IPS-11a (cell line): Measurements from ENCODE around the gene HEXIM2.

Experiments
- H3K4me3 ChIP-seq: one replicate; pipeline ENCODE4 v1.5.1; 2013; ENCODE audit warnings: low read depth, low read length, control low read depth

HEXIM2 gene

GRCh38 chr17:45143767-45144198, 17.9 kb upstream of the HEXIM2 start:
- peak overlapping the region; percentile 38 for H3K4me3 ChIP-seq

- H3K4me3 ChIP-seq = peak overlapping the region; percentile 38
These were observed 17.3 kb upstream of the HEXIM2 start for GRCh38 chr17:45144199-45145034.

DNA sequence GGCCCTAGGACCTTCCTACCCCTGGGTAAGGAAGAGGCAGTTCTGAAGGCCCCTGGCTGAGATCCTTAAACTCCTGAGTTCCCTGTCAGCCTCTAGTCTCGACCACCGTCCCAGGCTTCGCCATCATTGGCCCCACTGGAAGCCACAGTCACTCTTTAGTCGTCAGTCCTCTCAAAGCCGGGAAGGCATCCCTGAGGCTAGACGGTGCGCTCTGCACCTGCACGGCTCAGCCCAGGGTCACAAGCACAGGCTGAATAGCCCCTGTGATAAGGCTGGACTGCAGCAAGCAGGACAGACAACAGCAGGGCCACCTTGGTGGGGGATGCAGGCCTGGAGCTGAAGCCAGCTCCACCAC, 16.7 kb upstream of the HEXIM2 start:
- H3K4me3 ChIP-seq = no peak overlapping the region

DNA sequence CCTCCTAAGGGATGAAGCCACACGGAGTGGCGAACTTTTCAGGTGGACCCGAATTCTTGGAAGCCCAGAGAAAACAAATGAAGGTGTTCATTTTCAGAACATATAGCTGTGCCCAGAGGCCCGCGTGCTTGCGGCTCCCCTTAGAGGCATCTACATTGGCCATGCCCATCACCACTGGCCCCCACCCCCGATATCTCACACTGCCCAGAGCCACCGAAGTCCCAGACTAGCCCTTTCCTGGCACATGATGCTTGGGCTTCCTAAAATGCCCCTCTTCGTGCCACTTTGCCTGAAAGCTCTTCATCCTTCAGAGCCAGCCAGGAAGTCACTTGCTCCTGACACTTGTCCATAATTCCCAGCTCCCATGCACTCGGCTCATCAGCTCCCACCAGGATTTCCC, 15.5 kb upstream of the HEXIM2 start:
- no peak overlapping the region for H3K4me3 ChIP-seq

GRCh38 chr17:45146592-45146889, 15.1 kb upstream of the HEXIM2 start:
- H3K4me3 ChIP-seq = no peak overlapping the region

DNA sequence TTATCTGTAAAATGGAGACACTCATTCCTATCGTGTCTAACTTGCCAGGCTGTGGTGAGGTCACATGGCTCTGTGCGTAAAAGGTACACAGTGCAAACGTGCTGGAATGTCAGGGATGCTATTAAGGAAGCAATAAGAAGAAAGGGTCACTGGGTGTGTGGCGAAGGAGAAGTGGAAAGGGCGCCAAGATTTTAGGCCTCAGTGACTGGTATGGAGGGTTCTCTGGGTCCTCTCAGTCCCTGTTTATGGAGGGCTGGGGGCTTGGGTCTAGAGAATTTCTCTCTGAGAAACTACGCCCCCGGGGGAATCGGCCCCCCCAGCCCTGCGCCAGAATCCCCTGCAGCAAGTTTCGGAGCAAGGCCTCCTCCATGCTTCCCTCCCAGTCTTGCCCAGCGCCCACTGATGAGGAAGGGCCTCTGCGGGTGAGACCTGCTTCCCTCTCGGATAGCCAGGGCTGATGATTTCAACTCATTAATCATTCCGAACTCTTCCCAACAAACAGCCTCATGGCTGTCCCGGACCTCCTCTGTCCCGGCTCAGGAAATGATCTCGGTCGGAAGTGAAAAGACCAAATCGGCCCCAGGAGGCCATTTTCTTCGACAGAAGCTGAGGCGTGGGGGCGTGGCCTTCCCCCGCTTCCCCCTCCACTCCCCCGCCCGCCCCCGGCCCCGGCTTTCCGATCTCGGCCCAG, 14.6 kb upstream of the HEXIM2 start:
- H3K4me3 ChIP-seq = peak overlapping the region; percentile 80

GRCh38 chr17:45147581-45148182, 14.0 kb upstream of the HEXIM2 start:
- peak overlapping the region; percentile 80 for H3K4me3 ChIP-seq

DNA sequence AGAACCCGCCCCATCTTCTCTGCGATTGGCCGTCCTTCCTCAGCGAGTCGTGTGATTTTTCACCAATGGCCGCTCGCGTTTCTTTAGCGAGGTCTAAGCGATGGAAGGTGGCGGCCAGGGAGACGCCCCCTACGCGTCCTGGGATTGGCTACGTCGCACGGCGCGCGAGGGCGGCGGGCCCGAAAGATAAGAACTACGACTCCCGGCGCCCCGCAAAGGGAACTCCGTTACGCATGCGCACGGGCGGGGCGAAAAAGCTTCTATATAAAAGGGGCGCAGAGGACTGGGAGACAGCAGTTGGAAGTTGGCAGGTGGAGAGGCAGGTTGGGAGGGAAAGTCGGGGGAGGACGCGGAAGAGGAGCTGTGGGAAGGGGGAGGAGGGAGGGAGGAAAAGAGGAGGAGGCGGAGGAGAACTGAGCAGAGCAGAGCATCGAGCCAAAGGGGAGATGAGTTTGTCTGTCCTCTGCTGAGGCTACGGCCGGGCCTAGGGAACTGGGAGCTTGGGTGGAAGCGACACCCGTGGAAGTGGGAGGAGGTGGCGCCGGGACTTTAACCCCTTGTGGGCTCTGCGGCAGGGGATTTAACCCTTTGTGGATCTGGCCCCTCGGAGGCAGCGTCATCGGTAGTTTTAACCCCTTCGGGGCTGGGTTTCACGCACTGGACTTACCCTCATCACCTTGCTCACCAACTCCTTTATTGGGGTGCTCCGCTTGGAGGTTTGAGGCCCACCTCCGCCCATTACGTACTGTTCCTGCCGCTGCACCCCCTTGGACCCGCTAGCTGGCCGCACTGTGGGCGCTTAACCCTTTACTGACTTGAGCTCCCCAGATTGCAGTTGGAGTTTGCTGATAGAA, 13.3 kb upstream of the HEXIM2 start, which contains the start of gene HEXIM1:
HEXIM1 (plus strand) TSS at position 293 of the 854 bp plus-strand sequence. CDS start 716 bp downstream, outside the sequence.
- H3K4me3 ChIP-seq = peak within 1 kb of the TSS; percentile 93

- H3K4me3 ChIP-seq = peak overlapping the region; percentile 93
These were observed 12.5 kb upstream of the HEXIM2 start for GRCh38 chr17:45149037-45149668.

GRCh38 chr17:45149669-45150664, 11.7 kb upstream of the HEXIM2 start:
- H3K4me3 ChIP-seq = peak overlapping the region; percentile 93

- H3K4me3 ChIP-seq = peak overlapping the region; percentile 93
These were observed 10.5 kb upstream of the HEXIM2 start for GRCh38 chr17:45150911-45151809.

DNA sequence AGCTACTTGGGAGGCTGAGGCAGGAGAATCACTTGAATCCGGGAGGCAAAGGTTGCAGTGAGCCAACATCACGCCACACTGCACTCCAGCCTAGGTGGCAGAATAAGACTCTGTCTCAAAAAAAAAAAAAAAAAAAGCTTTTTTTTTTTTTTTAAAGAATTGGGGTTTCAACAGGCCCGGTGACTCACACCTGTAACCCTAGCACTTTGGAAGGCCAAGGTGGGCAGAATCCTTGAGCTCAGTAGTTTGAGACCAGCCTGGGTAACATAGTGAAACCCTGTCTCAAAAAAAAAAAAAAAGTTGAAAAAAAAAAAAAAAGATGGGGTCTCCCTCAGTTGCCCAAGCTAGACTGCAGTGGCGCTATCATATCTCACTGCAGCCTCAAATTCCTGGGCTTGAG, 6.6 kb upstream of the HEXIM2 start:
- H3K4me3 ChIP-seq = no peak overlapping the region

DNA sequence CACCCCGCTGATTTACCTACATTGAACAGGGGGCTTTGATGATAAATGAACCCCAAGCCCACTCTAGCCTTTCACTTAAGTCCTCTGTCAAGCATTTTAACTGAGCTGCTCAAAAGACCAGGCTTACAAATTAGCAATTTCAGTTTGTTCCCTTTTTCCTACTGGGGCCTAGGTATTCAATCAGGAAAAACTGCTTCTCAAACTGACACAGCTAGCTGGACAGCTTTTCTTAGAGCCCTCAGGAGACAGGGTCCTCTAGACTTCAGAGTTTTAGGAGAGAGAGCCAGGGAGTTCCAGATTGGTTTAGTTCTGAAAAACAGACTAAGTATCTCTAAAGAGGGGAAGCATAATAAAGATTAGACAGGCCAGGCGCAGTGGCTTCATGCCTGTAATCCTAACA, 6.2 kb upstream of the HEXIM2 start:
- H3K4me3 ChIP-seq = no peak overlapping the region

DNA sequence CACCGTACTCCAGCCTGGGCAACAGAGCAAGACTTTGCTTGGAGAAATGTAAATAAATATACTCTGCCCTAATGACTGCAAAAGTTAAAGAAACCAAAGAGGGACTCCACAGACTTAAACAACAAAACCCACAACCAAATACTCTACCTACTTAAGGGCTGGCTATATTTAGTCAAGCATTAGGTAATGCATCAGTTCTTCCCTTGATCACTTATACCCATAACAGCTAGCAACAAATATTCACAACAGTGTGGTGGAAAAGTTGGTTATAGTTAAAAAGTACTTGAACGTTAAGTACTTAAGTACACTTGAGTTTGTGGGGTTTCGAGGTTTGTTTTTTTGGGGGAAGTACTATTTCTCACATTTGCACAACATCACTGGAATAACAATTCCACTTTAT, 5.4 kb upstream of the HEXIM2 start:
- no peak overlapping the region for H3K4me3 ChIP-seq

DNA sequence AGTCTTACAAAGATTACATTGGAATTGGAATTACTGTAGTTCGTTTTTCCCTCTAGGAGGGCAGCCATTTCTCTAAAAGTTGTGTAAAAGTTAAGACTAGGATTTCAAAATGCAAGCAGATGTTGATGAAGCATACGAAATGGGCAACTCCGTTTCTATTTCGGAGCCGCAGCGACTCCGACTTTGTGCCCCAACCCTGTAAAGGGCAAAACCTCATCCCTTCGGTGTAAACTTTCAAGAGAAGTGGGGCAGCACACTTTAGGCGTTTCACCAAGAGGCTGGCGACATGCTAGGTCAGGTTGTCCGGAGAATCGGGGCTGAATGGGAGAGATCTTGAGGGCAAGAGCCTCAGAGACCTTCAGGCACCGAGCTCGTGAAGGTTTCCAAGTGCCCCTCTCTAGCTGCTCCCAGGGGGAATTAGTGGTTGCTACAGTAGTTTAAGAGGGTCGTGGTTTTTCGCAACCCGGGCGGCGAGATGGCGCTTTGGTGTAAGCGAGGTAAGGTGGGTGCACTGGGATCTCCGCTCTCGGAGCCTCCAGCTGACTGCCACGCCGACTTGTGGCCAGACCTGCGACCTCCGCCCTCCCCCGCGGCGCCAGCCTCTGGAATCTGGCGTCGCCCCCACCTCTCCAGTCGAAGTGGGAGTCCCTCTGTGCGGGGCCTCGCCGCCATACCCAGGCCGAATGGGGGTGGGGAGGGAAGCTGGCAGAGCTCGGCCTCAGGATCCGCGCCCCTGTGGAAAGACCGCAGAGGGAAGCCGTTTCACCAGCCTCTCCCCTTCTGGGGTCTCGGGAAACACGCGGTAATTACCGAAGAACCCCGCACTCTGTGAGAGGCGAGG, 1.0 kb upstream of the HEXIM2 start:
- H3K4me3 ChIP-seq = peak overlapping the region; percentile 89

DNA sequence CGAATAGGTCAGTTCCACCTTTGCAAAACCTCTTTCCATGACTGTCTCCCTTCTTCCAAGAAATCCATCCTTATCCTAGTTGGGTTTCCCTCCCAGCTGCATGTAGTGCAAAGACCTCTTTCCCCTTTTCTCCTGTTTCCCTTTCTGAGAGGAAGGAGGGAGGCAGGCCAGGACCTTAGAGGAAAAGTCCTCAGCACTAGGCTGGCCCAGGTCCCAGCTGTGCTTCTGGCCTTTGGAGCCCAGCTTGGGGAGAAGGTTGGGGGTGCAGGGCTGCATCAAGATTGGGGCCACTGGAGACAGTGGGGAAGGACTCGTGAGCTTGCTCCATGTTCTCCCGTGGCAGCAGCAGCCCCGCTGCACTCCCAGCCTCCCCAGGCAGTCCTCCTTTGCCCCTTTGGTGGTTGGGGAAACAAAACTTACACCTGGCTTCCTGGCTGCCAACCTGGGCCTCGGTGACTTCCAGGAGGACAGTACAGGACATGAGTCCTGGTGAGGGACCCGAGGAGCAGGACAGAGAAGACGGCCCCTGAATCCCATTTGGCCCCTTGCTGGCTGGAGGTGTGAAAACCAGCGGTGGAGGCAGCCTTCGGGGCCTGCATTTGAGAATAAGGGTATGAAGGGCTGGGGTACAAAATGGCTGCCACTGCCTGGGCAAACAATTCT, 481 bp downstream of the HEXIM2 start:
- H3K4me3 ChIP-seq = peak overlapping the region; percentile 38

GRCh38 chr17:45164734-45165269, 3.1 kb downstream of the HEXIM2 start:
- H3K4me3 ChIP-seq = no peak overlapping the region
